GM18868 (cell line): ENCODE results near the gene IFITM1.
"Not testable (repeated sequence)": the region's sequence is repeated elsewhere in the genome, so short reads cannot be mapped to it uniquely, and the experiment has no call there.

Experiments used
- ATAC-seq: cut with Tn5 transposase; IDR thresholded peaks from one replicate; pipeline ENCODE4 v1.9.1; 2021; ENCODE audit warnings: mild to moderate bottlenecking, moderate library complexity; ENCODE audit not compliant: unreplicated experiment

The IFITM1 gene

DNA sequence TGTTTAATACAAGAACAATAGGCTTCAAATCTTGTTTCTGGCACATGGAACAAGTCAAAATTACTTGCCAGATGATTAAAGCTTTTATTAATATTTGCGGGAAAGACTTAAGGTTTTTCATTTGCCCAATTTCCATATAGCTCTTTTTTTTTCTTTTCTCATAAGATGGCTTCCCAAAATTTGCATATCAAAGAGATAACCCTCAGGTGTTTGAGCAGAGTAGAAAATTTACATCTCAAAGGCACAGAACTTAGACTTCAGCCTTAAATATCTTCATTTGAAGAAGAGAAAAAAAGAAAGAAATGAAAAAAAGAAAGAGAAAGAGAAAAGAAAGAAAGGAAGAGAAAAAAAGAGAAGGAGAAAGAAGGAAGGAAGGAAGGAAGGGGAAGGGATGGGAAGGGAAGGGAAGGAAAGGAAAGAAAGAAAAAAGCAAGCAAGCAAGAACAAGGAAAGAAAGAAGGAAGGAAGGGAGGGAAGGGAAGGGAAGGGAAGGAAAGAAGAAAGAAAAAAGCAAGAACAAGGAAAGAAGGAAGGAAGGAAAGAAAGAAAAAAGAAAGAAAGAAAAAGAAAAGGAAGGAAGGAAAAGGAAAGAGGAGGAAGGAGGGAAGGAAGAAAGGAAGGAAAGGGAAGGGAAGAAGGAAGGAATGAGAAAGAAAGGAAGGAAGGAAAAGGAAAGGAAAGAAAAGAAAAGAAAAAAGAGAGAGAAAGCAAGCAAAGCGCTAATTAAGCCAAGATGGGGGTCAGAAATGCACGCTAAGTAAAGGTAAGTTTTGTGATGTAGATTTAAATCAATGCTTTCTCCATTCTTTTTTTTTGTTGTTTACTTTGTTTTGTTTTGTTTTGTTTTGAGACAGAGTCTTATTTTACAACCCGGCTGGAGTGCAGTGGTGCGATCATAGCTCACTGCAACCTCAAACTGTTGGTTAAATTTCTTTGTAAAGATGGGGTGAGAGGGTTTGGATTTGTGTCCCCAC, 27.0 kb downstream of the IFITM1 start:
- no peak for ATAC-seq

DNA sequence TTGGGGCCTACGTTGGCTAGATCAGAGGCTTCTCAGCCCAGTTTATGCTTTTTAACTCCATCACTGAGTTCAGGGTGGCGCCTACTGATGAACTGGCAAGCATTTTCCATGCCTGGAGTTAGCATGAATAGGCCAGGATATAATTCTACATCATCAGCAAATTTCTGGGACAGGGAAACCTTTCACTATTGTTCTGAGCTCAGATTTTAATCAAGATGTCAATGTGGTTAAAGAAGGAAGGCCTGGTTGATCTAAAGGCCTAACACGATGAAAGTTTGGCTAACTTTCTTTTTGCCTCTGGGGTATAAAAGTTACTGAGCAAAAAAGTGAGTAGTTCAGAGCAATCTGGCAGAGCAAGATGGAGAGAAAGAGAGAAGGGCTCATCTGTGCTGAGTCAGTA, 28.5 kb downstream of the IFITM1 start:
- ATAC-seq: no peak

DNA sequence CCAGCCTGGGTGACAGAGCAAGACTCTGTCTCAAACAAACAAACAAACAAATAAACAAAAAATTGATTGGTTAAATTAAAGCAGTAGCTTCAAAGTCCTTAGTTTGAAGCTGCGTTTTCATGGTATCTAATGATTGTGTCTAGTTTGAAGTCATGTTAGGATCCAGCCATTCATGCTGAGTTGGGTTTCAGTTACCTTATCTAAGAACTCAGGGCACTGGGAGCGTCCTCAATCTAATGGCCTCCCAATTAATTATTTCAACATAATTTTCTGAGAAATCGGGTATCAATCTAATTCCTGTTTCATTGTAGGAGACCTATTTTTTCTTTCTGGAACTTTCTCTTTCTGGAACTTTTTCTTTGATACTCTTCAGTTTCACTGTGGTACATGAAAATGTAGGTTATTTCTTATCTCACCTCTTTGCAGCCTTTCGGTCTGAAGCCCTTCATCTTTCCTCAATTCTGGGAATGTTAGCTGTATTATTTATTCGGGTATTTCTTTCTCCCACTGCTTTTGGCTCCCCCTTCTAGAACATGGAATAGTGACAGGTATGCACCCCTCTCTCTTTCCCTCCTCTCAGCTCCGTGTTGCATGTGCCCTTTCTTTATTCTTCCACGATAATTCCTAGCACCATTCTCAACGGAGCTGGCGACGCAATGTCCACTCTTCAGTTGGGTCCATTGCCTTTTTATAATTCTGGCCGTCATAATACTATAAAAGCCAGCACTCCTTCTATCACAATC, 31.2 kb downstream of the IFITM1 start:
- no peak for ATAC-seq

DNA sequence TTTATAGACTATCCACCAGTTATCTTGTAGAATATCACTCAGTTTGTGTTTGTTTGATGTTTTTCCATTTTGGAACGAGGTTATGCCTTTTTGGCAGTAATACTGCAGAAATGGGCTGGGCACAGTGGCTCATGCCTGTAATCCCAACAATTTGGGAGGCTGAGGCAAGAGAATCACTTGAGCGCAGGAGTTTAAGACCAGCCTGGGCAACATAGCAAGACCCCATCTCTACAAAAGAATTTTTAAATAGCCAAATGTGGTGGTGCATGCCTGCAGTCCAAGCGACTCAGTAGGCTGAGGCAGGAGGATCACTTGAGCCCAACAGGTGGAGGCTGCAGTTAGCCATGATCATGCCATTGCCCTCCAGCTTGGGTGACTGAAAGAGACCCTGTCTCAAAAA, 32.7 kb downstream of the IFITM1 start:
- ATAC-seq: no peak

DNA sequence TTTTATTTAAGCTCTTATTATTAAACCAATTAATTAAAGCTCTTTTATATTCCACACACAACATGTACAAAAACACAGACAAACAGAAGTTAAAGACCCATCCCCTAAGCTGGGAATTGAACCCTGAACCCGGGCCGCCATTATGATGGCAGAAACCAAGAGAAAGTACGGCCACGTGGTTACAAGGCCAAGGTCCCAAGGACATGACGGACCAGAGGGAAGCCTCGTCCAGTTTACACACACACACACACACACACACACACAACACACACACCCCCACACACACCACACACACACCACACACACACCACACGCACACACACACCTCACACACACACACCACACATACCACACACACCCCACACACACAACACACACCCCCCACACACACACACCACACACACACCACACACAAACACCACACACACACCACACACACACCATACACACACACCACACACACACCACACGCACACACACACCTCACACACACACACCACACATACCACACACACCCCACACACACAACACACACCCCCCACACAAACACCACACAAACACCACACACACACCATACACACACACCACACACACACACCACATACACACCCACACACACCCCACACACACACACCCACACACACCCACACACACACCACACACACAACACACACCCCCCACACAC, 35.6 kb downstream of the IFITM1 start:
- ATAC-seq: not testable (repeated sequence)

DNA sequence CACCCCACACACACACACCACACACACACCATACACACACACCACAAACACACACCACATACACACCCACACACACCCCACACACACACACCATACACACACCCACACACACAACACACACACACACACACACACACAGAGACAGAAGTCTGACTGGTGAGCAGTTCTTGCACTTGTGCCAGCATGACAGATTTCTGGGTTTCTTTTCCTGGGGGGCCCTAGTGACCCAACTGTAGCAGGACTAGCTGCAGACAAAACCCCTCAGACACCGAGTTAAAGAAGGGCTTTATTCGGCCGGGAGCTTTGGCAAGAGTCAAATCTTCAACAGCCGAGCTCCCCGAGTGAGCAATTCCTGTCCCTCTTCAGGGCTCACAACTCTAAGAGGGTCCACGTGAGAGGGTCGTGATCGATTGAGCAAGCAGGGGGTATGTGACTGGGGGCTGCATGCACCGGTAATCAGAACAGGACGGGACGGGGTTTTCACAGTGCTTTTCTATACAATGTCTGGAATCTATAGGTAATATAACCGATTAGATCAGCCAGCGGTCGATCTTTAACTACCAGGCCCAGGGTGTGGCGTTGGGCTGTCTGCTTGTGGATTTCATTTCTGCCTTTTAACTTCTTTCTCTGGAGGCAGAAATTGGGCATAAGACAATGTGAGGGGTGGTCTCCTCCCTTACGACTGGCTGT, 36.3 kb downstream of the IFITM1 start:
- not testable (repeated sequence) for ATAC-seq

DNA sequence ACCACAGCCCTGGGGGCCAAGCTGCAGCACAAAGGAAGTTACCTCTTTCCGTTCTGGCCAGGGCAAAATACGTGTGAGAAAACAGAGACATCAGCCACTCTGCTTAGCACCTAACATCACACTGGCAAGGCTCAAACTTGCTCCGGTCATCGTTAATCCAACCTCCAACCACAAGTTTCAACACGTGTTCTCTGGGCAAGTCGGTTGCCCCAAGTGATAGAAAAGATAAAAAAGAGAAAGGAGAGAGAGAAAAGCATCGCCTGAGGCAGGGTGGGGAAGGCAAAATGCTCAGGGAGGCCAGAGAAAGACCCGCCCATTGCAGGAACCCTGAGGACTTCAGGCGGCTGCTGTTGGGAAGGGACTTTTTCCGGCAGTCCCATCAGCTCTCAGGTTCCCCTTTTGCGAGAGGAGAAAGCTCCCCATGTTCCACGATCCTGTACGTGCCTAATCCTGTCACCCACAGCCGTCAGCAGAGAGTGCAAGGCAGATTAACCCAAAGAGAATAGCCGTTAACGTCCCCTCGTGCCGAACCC, 36.9 kb downstream of the IFITM1 start:
- no peak for ATAC-seq

DNA sequence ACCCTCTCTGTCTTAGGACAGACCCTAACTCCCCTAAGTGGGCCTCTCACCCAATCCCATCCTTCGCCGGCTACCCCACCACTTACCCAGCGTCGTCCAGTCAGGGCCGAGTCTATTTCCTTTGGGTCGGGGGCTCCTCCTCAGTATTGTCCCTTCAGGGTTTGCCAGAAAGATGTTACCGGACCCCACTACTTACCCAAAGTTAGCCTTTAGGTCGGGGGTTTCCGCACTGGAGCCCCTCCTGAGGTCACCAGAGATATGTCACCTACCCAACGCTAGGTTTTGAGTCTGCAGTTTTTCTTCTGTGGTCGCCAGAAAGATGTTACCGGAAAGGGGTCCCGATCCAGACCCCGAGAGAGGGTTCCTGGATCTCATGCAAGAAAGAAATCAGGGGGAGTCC, 37.6 kb downstream of the IFITM1 start:
- ATAC-seq: no peak

DNA sequence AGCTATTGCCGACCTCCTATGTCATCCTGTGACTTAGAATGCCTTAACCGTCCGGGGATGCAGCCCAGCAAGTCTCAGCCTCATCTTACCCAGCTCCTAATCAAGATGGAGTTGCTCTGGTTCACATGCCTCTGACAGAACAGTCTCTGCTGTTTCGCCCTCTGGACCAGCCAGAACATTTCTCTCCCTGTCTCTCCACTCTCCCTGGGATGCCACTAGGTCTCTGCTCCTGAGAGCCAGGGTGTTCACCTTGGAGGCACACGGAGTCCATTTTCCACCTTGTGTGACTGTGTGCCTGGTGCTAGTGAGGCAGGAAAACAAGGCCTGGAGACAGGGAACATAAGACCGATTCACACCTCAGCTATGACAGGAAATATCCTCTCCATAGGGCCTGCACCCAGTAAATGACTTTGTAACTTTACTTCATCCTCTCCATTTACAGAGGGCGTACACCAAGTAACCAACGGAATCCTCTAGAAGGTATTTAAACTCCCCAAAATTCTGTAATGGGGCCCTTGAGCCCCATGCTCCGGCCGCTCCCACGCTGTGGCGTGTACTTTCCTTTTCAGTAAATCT, 38.7 kb downstream of the IFITM1 start:
- ATAC-seq: no peak

DNA sequence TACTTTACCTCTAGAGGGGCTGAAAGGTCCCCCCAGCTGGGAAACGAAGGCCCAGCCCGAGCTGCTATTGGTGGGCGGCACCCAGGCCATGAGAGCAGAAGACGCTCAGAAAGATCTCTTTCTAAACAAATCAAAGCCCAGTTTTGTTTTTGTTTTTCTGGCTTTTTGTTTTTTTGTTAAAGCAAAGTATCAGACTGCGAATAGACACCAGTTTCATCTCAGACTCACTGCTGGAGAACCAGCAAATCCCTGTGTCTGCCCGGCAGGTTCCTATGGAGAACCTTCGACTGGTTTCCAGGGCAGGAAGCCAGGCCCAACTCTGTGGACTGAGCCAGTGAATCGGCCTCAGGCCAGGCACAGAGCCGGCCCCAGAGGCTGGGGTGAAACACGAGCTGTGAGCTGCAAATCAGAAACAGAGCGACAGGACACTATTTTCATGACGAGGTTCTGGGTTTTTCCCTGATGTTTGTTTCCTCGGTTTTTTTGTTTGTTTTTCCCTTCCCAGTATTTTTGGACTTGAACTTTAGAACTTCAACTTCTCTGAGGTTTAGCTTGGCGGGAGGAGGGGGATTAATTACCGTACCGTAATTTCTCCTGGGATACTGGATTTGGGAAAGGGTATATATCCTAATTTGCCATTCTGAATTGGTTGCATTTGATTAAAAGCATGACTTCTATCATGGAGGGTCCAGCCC, 39.5 kb downstream of the IFITM1 start:
- ATAC-seq: no peak

DNA sequence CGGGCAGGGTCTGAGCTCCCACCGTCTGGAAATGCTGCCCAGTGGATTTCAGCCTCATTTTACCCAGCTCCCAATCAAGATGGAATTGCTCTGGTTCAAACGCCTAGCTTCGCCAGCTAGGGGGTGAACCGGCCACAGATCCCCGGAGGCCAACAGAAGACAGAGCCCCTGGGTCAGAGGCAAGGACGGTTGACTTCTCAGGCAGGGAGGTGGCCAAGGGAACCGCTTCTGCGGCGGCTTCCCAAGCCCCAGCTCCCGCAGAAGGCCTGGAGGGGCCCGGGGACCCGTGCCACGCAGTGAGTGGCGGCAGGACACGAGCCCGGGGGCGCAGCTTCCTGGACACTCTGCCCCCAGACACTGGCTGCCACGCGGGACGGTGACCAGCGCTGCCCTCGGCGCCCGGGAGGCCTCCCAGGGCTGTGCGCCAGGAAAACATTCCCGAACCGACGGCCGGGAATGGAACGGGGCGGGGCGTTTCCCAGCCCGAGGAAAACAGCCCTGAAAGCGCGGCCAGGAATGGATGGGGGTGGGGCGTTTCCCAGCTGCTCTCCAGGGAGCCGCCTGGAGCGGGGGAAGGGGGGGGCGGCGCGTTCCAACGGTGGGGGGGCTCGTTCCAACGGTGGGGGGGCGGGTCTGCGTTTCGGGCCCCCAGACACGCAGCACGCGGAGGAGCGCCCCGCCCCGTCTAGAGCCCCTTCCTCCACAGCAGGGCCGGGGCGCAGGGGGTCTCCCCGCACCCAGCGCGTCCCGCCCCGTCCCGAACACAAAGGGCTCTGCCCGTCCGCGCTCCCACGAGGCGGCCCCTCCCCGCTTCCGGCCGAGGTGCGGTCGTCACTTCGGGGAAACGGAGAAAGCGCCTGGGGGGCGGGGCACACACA, 42.0 kb downstream of the IFITM1 start:
- ATAC-seq: no peak

DNA sequence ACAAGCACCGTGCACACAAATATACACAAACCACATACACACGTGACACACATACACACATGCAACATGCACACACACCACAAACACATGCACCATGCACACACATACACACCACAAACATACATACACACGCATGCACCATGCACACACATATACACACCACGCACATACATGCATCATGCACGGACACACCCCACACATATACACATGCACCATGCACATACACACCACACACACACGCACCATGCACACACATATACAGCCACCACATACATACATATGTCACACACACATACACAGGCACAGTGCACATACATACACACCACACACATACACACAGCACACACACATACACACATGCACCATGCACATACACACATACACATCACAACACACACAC, 42.8 kb downstream of the IFITM1 start:
- no peak for ATAC-seq

DNA sequence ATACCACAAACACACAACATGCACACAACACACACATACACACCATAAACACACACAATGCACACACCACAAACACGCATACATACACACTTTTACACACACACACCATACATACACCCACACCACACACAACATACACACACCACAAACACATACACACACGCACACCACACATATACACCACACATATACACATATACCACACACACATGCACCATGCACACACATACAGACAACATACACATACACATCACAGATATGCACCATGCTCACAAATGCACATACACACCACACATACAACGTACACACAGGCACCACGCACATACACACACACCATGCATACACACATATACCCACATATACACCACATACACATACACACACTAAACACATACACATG, 43.7 kb downstream of the IFITM1 start:
- no peak for ATAC-seq

DNA sequence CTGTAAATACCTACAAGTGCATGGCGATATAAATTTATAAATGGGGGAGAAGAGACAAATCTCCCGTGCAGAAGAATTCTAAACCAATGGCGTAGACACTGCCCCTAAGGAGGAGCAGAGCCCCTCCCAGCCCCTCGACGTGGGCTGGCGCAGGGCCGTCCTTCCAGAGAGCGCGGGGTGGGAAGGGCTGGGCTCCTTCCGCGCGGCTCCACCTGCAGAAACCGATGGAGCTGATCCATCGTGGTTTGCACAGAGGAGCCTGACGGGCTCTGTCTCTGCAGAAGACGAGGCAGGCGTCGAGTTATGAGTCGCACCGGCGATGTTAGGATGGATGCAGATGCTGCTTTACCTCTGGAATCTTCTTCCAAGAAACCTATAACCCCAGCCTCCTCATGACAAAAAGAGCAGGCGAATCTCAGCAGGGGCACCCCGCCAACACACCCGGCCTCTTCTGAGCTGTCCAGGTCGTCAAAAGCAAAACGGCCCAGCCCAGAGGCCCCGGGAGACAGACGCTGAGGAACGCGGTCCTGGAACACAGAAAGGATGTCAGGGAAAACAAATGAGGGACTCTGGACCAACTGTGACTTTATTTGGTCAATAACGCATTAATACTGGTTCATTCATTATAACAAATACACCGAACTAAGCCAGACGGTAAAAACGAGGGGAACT, 44.4 kb downstream of the IFITM1 start:
- no peak for ATAC-seq

DNA sequence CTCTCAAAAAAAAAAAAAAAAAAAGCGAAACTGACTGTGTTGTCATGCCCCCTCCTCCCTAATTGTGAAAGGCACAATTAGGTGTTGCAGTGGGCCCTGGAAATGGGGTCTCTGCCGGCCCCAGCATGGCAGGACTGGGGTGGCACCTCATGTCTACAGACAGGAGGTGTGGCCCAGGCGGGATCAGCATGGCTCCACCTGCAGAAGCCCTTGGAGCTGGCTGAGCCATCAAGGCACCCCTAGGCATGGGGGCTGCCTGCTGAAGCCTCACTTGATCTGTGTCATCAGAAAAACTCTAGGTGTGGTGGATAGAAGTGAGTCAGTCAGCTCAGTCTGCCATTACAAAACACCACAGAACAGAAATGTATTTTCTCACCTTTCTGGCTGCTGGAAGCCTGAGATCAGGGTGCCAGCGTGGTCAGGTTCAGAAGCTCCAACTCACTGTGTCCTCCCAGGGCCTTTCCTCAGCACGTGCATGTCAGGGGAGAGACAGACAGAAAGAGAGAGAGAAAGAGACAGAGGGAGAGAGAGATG, 45.4 kb downstream of the IFITM1 start:
- ATAC-seq: no peak

DNA sequence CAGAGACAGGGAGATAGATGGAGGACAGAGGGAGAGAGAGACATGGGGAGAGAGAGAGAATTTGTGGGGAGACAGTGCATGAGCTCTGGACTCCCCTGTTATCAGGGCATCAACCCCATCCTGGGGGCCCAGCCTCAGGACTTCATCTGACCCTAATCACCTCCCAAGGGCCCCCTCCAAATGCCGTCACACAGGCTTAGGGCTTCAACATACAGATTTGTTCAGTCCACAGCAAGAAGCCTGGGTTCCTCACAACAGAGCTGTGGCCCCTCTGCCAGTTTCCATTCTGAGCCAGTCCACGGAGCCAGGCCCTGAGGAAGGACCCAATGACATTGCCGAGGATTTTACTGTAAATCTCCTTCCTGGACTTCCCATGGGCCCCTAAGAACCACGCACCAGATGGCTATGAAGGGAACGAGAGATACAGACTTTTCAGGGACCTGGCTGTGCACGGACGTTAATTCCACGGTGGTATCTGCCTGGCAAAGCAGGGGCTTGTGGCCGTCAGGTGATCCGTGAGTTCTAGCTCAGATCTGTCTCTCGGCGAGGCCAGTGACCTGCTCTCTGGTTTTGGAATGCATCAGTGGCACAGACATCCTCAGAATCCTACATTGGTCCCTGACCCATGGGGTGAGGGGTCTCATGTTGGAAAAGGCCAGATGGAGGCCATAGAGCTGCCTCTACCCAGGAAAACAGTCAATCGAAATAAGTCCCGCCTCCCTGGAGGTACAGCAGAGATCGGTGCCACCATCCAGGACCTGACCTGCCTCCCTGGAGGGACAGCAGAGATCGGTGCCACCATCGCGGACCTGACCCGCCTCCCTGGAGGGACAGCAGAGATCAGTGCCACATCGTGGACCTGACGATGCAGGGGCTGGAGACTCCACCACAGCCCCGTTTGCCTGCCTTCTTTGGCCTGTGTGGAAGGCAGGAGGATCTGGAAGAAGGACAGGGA, 46.8 kb downstream of the IFITM1 start:
- no peak for ATAC-seq
